ENCODE data around the gene IFNA17. TPM values are rescaled to one million over a fixed set of nuclear protein-coding genes. Genes with fewer than 3 reads are reported as not detected.
"Not testable (repeated sequence)": the region's sequence is repeated elsewhere in the genome, so short reads cannot be mapped to it uniquely, and the experiment has no call there.

Gene IFNA17
- total RNA-seq, 1 experiment from 2014 or later = not detected

GRCh38 chr9:21205204-21205603, 22.8 kb downstream of the IFNA17 start:
- H4K8ac ChIP-seq (replicated peaks; ENCODE audit: insufficient read length, low read depth, low read length) = no peak overlapping the region
- H3K23ac ChIP-seq (ENCODE audit: insufficient read length, low read depth, low read length) = no peak overlapping the region
- Mint-ChIP-seq H3K27me3 (ENCODE audit: low read depth) (peaks cover 7% of the 10 kb centered on the region), H3K4me1 (no peaks in the 10 kb centered on the region), H3K9me3 (peaks cover 2 to 4% of the 10 kb centered on the region in 2 experiments; a peak in 2 of 5 replicates), H3K4me3 (no peak overlapping the region), H3K36me3 (ENCODE audit: insufficient read depth in 1 of 3, low read depth in 3 of 3) (no peaks in the 10 kb centered on the region), H3K27ac (no peak overlapping the region)
- H3K4ac ChIP-seq (ENCODE audit: low read depth, low read length) = no peak overlapping the region
- H4K5ac ChIP-seq (ENCODE audit: insufficient read length, low read depth, low read length) = no peak overlapping the region
- H3K79me2 ChIP-seq (ENCODE audit: insufficient read depth, low read length) = no peaks in the 10 kb centered on the region
- no peak overlapping the region for H2BK12ac ChIP-seq (ENCODE audit: insufficient read length, low read depth, low read length)
- TF ChIP-seq CTCF (conservative IDR thresholded peaks at IDR 0.05) = no peak
- no peak overlapping the region for H2BK20ac ChIP-seq (ENCODE audit: low read depth, low read length, poor library complexity, severe bottlenecking)
- no peak overlapping the region for H2AFZ ChIP-seq (ENCODE audit: low read length)
- H3K14ac ChIP-seq (ENCODE audit: insufficient read depth, low read length) = no peak overlapping the region
- no peak overlapping the region for H2BK5ac ChIP-seq (ENCODE audit: insufficient read length, low read length)
- no peak overlapping the region for H3K56ac ChIP-seq (ENCODE audit: insufficient read length, low read depth, low read length)
- H3K9me3 ChIP-seq (ENCODE audit: control insufficient read depth, low read depth, low read length) = no peaks in the 10 kb centered on the region
- no peak overlapping the region for H3K27ac ChIP-seq (ENCODE audit: insufficient read length, low read depth, low read length)
- no peaks in the 10 kb centered on the region for H3K4me1 ChIP-seq (ENCODE audit: insufficient read depth, low read length)
- H3K9ac ChIP-seq (ENCODE audit: extremely low read depth, insufficient read length, low read length) = no peak overlapping the region
- H3K79me1 ChIP-seq (ENCODE audit: insufficient read depth, low read depth, low read length, poor library complexity, severe bottlenecking) = no peaks in the 10 kb centered on the region
- no peak overlapping the region for H3K4me2 ChIP-seq (ENCODE audit: insufficient read depth, insufficient read length, low read length)
- no peaks in the 10 kb centered on the region for H4K20me1 ChIP-seq (ENCODE audit: control insufficient read depth, insufficient read depth, insufficient read length)
- H4K91ac ChIP-seq (ENCODE audit: insufficient read length, low read depth, low read length) = no peak overlapping the region
- H2BK15ac ChIP-seq (ENCODE audit: low read depth, low read length) = no peak overlapping the region
- H2BK120ac ChIP-seq (ENCODE audit: low read depth, low read length, poor library complexity, severe bottlenecking) = no peak overlapping the region
- no peak for DNase-seq
- no peak overlapping the region for H3T11ph ChIP-seq (ENCODE audit: low read length)
- no peak overlapping the region for H2AK5ac ChIP-seq (ENCODE audit: insufficient read length, low read length)
- no peaks in the 10 kb centered on the region for H3K23me2 ChIP-seq (ENCODE audit: insufficient read length, low read depth, low read length, poor library complexity, severe bottlenecking)
- H3K18ac ChIP-seq (ENCODE audit: insufficient read length, low read depth, low read length) = no peak overlapping the region
- H3K27me3 ChIP-seq (ENCODE audit: insufficient read depth, low read length) = no peaks in the 10 kb centered on the region

DNA sequence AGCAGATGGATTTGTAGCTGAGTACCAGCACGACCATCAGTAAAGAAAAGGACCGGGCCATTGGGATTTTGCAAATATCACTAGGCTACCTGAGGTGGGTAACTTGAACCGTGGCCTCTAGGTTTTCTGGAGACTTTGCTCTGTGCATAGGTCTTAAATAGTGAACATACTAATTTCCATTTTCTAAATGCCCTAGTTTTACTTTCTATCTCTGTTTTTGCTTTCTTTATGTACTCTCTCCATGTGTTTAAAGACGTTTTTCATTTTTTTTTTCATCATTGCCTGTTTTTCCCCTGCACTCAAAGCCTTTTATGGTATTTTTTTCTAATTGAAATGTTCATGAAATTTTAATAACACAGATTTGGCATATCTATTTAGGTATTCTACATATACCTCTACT, 25.9 kb downstream of the IFNA17 start, which contains the start of gene IFNA7:
IFNA7 (minus strand) TSS at position 101 of the 400 bp plus-strand sequence; CDS start at position 61, 40 bp downstream.
- not testable (repeated sequence) for H2BK20ac ChIP-seq (ENCODE audit: low read depth, low read length, poor library complexity, severe bottlenecking); H2BK120ac ChIP-seq (ENCODE audit: low read depth, low read length, poor library complexity, severe bottlenecking); H3T11ph ChIP-seq (ENCODE audit: low read length); H3K4me3 Mint-ChIP-seq; H3K4ac ChIP-seq (ENCODE audit: low read depth, low read length); H4K8ac ChIP-seq (replicated peaks; ENCODE audit: insufficient read length, low read depth, low read length); H3K14ac ChIP-seq (ENCODE audit: insufficient read depth, low read length); H3K27ac Mint-ChIP-seq; H4K5ac ChIP-seq (ENCODE audit: insufficient read length, low read depth, low read length); H4K20me1 ChIP-seq (ENCODE audit: control insufficient read depth, insufficient read depth, insufficient read length); H2BK12ac ChIP-seq (ENCODE audit: insufficient read length, low read depth, low read length); H3K23me2 ChIP-seq (ENCODE audit: insufficient read length, low read depth, low read length, poor library complexity, severe bottlenecking); H3K79me1 ChIP-seq (ENCODE audit: insufficient read depth, low read depth, low read length, poor library complexity, severe bottlenecking); H2AK5ac ChIP-seq (ENCODE audit: insufficient read length, low read length); H3K4me1 ChIP-seq (ENCODE audit: insufficient read depth, low read length); H3K27me3 ChIP-seq (ENCODE audit: insufficient read depth, low read length); H3K23ac ChIP-seq (ENCODE audit: insufficient read length, low read depth, low read length); H3K56ac ChIP-seq (ENCODE audit: insufficient read length, low read depth, low read length); H3K9ac ChIP-seq (ENCODE audit: extremely low read depth, insufficient read length, low read length); H3K27ac ChIP-seq (ENCODE audit: insufficient read length, low read depth, low read length); H2AFZ ChIP-seq (ENCODE audit: low read length); H2BK15ac ChIP-seq (ENCODE audit: low read depth, low read length); H4K91ac ChIP-seq (ENCODE audit: insufficient read length, low read depth, low read length); H3K4me2 ChIP-seq (ENCODE audit: insufficient read depth, insufficient read length, low read length); H3K36me3 Mint-ChIP-seq (ENCODE audit: insufficient read depth in 1 of 3, low read depth in 3 of 3); H2BK5ac ChIP-seq (ENCODE audit: insufficient read length, low read length); DNase-seq; H3K9me3 Mint-ChIP-seq; H3K79me2 ChIP-seq (ENCODE audit: insufficient read depth, low read length); H3K4me1 Mint-ChIP-seq; H3K18ac ChIP-seq (ENCODE audit: insufficient read length, low read depth, low read length); H3K9me3 ChIP-seq (ENCODE audit: control insufficient read depth, low read depth, low read length)
- no CpG with 5 or more reads among the region's 4 CpGs for WGBS (ENCODE audit: extremely low coverage, insufficient read length, low lambda C conversion rate)
- peaks cover 16% of the 10 kb centered on the region for H3K27me3 Mint-ChIP-seq (ENCODE audit: low read depth)
